ENCODE data around the gene ARHGAP8. TPM values are rescaled to one million over a fixed set of nuclear protein-coding genes. Genes with fewer than 3 reads are reported as not detected.
"Not testable (repeated sequence)": the region's sequence is repeated elsewhere in the genome, so short reads cannot be mapped to it uniquely, and the experiment has no call there.

Gene ARHGAP8
- total and polyA plus RNA-seq, 4 experiments from 2014 or later: 0.67 TPM; not detected in 3

- no peaks in the 10 kb centered on the region for H3K27me3 ChIP-seq (ENCODE audit: insufficient read depth, low read length)
- H3K27ac ChIP-seq (ENCODE audit: low read depth, low read length): no peak overlapping the region
- H3K36me3 ChIP-seq (ENCODE audit: insufficient read depth, low read length): no peaks in the 10 kb centered on the region
- H3K27me3 Mint-ChIP-seq: peaks cover 0 to 2% of the 10 kb centered on the region in 2 donors
- no peak overlapping the region for H3K27ac Mint-ChIP-seq
- no peaks in the 10 kb centered on the region for H3K4me1 ChIP-seq (ENCODE audit: insufficient read depth, low read length)
- intact Hi-C loops (cut with micrococcal nuclease): no loop called here
- POLR2A ChIA-PET (ENCODE audit: partially characterized antibody): no interaction called here
- H3K9me3 Mint-ChIP-seq: peaks cover 0 to 2% (median 0%) of the 10 kb centered on the region in 8 donors
- no peak overlapping the region for H3K4me3 Mint-ChIP-seq
- no peak overlapping the region for H3K4me3 ChIP-seq (ENCODE audit: low read length in 2 of 2)
- no peaks in the 10 kb centered on the region for H3K9me3 ChIP-seq (ENCODE audit: control insufficient read depth in 1 of 2, low read length in 2 of 2)
- H3K36me3 Mint-ChIP-seq: no peaks in the 10 kb centered on the region
- CTCF ChIA-PET (ENCODE audit: partially characterized antibody): no interaction called here
- DNase-seq: no peak
- H3K4me1 Mint-ChIP-seq: no peaks in the 10 kb centered on the region
These were observed 98.6 kb downstream of the ARHGAP8 start for GRCh38 chr22:44850946-44851345.

GRCh38 chr22:44854641-44855040 lies 102.3 kb downstream of the ARHGAP8 start:
- DNase-seq; H3K27ac ChIP-seq (ENCODE audit: low read depth, low read length); H3K4me1 Mint-ChIP-seq; H3K36me3 ChIP-seq (ENCODE audit: insufficient read depth, low read length); H3K4me3 Mint-ChIP-seq; H3K36me3 Mint-ChIP-seq; intact Hi-C loops (cut with micrococcal nuclease); CTCF ChIA-PET (ENCODE audit: partially characterized antibody); H3K27me3 Mint-ChIP-seq; H3K9me3 ChIP-seq (ENCODE audit: control insufficient read depth in 1 of 2, low read length in 2 of 2); H3K9me3 Mint-ChIP-seq; H3K4me1 ChIP-seq (ENCODE audit: insufficient read depth, low read length); POLR2A ChIA-PET (ENCODE audit: partially characterized antibody); H3K27me3 ChIP-seq (ENCODE audit: insufficient read depth, low read length); H3K27ac Mint-ChIP-seq; H3K4me3 ChIP-seq (ENCODE audit: low read length in 2 of 2): not testable (repeated sequence)

GRCh38 chr22:44855855-44856254 lies 103.5 kb downstream of the ARHGAP8 start:
- H3K9me3 ChIP-seq (ENCODE audit: control insufficient read depth in 1 of 2, low read length in 2 of 2): no peaks in the 10 kb centered on the region
- no peaks in the 10 kb centered on the region for H3K36me3 Mint-ChIP-seq
- no peak overlapping the region for H3K27ac Mint-ChIP-seq
- ChIA-PET POLR2A (ENCODE audit: partially characterized antibody) (no interaction called here), CTCF (ENCODE audit: partially characterized antibody) (interaction anchor here (0.6 kb wide), 1 partner anchor 44 kb away, joined by 3 read pairs; no protein-coding TSS in a partner anchor)
- no peak overlapping the region for H3K4me3 Mint-ChIP-seq
- no peaks in the 10 kb centered on the region for H3K4me1 Mint-ChIP-seq
- H3K4me3 ChIP-seq (ENCODE audit: low read length in 2 of 2): no peak overlapping the region
- H3K27me3 Mint-ChIP-seq: no peaks in the 10 kb centered on the region
- H3K36me3 ChIP-seq (ENCODE audit: insufficient read depth, low read length): no peaks in the 10 kb centered on the region
- intact Hi-C loops (cut with micrococcal nuclease): no loop called here
- H3K4me1 ChIP-seq (ENCODE audit: insufficient read depth, low read length): no peaks in the 10 kb centered on the region
- no peaks in the 10 kb centered on the region for H3K27me3 ChIP-seq (ENCODE audit: insufficient read depth, low read length)
- peaks cover 0 to 2% (median 0%) of the 10 kb centered on the region in 8 donors for H3K9me3 Mint-ChIP-seq
- no peak for DNase-seq
- no peak overlapping the region for H3K27ac ChIP-seq (ENCODE audit: low read depth, low read length)

GRCh38 chr22:44858819-44859218 lies 106.4 kb downstream of the ARHGAP8 start:
- H3K9me3 ChIP-seq (ENCODE audit: control insufficient read depth in 1 of 2, low read length in 2 of 2); H3K36me3 ChIP-seq (ENCODE audit: insufficient read depth, low read length); H3K9me3 Mint-ChIP-seq; DNase-seq; CTCF ChIA-PET (ENCODE audit: partially characterized antibody); intact Hi-C loops (cut with micrococcal nuclease); H3K4me1 Mint-ChIP-seq; H3K4me3 ChIP-seq (ENCODE audit: low read length in 2 of 2); H3K27ac ChIP-seq (ENCODE audit: low read depth, low read length); POLR2A ChIA-PET (ENCODE audit: partially characterized antibody); H3K27me3 Mint-ChIP-seq; H3K27me3 ChIP-seq (ENCODE audit: insufficient read depth, low read length); H3K36me3 Mint-ChIP-seq; H3K4me3 Mint-ChIP-seq; H3K27ac Mint-ChIP-seq; H3K4me1 ChIP-seq (ENCODE audit: insufficient read depth, low read length): not testable (repeated sequence)

- Mint-ChIP-seq H3K4me1 (no peaks in the 10 kb centered on the region), H3K4me3 (no peak overlapping the region), H3K27ac (no peak overlapping the region), H3K36me3 (no peaks in the 10 kb centered on the region), H3K27me3 (peaks cover 2 to 3% of the 10 kb centered on the region in 2 donors), H3K9me3 (peaks cover 0 to 2% (median 0%) of the 10 kb centered on the region in 8 donors)
- DNase-seq: no peak
- Histone ChIP-seq H3K27ac (ENCODE audit: low read depth, low read length) (no peak overlapping the region), H3K36me3 (ENCODE audit: insufficient read depth, low read length) (no peaks in the 10 kb centered on the region), H3K4me3 (ENCODE audit: low read length in 2 of 2) (no peak overlapping the region), H3K4me1 (ENCODE audit: insufficient read depth, low read length) (no peaks in the 10 kb centered on the region), H3K9me3 (ENCODE audit: control insufficient read depth in 1 of 2, low read length in 2 of 2) (no peaks in the 10 kb centered on the region), H3K27me3 (ENCODE audit: insufficient read depth, low read length) (no peaks in the 10 kb centered on the region)
- intact Hi-C loops (cut with micrococcal nuclease): no loop called here
- ChIA-PET CTCF (ENCODE audit: partially characterized antibody) (no interaction called here), POLR2A (ENCODE audit: partially characterized antibody) (no interaction called here)
These were observed 107.3 kb downstream of the ARHGAP8 start for GRCh38 chr22:44859641-44860040.

GRCh38 chr22:44860311-44860710 lies 107.9 kb downstream of the ARHGAP8 start:
- intact Hi-C loops (cut with micrococcal nuclease): no loop called here
- no peaks in the 10 kb centered on the region for H3K4me1 ChIP-seq (ENCODE audit: insufficient read depth, low read length)
- H3K9me3 Mint-ChIP-seq: peaks cover 0 to 2% (median 0%) of the 10 kb centered on the region in 8 donors
- H3K36me3 Mint-ChIP-seq: no peaks in the 10 kb centered on the region
- H3K9me3 ChIP-seq (ENCODE audit: control insufficient read depth in 1 of 2, low read length in 2 of 2): no peaks in the 10 kb centered on the region
- ChIA-PET CTCF (ENCODE audit: partially characterized antibody) (no interaction called here), POLR2A (ENCODE audit: partially characterized antibody) (no interaction called here)
- no peaks in the 10 kb centered on the region for H3K27me3 ChIP-seq (ENCODE audit: insufficient read depth, low read length)
- no peak overlapping the region for H3K27ac Mint-ChIP-seq
- H3K4me1 Mint-ChIP-seq: no peaks in the 10 kb centered on the region
- H3K36me3 ChIP-seq (ENCODE audit: insufficient read depth, low read length): no peaks in the 10 kb centered on the region
- no peak overlapping the region for H3K4me3 ChIP-seq (ENCODE audit: low read length in 2 of 2)
- H3K4me3 Mint-ChIP-seq: no peak overlapping the region
- H3K27ac ChIP-seq (ENCODE audit: low read depth, low read length): no peak overlapping the region
- H3K27me3 Mint-ChIP-seq: peaks cover 2 to 3% of the 10 kb centered on the region in 2 donors
- DNase-seq: no peak

- POLR2A ChIA-PET (ENCODE audit: partially characterized antibody): no interaction called here
- H3K4me3 Mint-ChIP-seq: no peak overlapping the region
- H3K27ac Mint-ChIP-seq: no peak overlapping the region
These were observed 108.9 kb downstream of the ARHGAP8 start for GRCh38 chr22:44861245-44861644.

GRCh38 chr22:44862281-44862680 lies 109.9 kb downstream of the ARHGAP8 start:
- H3K9me3 Mint-ChIP-seq: peaks cover 0 to 2% (median 0%) of the 10 kb centered on the region in 8 donors
- H3K27me3 Mint-ChIP-seq: peaks cover 4% of the 10 kb centered on the region in 2 donors
- POLR2A ChIA-PET (ENCODE audit: partially characterized antibody): no interaction called here
- DNase-seq: no peak
- Histone ChIP-seq H3K27ac (ENCODE audit: low read depth, low read length) (no peak overlapping the region), H3K9me3 (ENCODE audit: control insufficient read depth in 1 of 2, low read length in 2 of 2) (no peaks in the 10 kb centered on the region), H3K4me3 (ENCODE audit: low read length in 2 of 2) (no peak overlapping the region), H3K27me3 (ENCODE audit: insufficient read depth, low read length) (no peaks in the 10 kb centered on the region), H3K4me1 (ENCODE audit: insufficient read depth, low read length) (no peaks in the 10 kb centered on the region), H3K36me3 (ENCODE audit: insufficient read depth, low read length) (no peaks in the 10 kb centered on the region)
- CTCF ChIA-PET (ENCODE audit: partially characterized antibody): no interaction called here
- H3K4me1 Mint-ChIP-seq: no peaks in the 10 kb centered on the region
- no peak overlapping the region for H3K4me3 Mint-ChIP-seq
- intact Hi-C loops (cut with micrococcal nuclease): no loop called here
- no peaks in the 10 kb centered on the region for H3K36me3 Mint-ChIP-seq
- H3K27ac Mint-ChIP-seq: no peak overlapping the region

More at GRCh38 chr22:44861245-44861644, 108.9 kb downstream of the ARHGAP8 start:
- no peak overlapping the region for H3K4me3 ChIP-seq (ENCODE audit: low read length in 2 of 2)
- H3K36me3 ChIP-seq (ENCODE audit: insufficient read depth, low read length): no peaks in the 10 kb centered on the region
- intact Hi-C loops (cut with micrococcal nuclease): no loop called here
- Mint-ChIP-seq H3K4me1 (no peaks in the 10 kb centered on the region), H3K27me3 (peaks cover 2 to 3% of the 10 kb centered on the region in 2 donors), H3K9me3 (peaks cover 0 to 2% (median 0%) of the 10 kb centered on the region in 8 donors), H3K36me3 (no peaks in the 10 kb centered on the region)
- no peaks in the 10 kb centered on the region for H3K4me1 ChIP-seq (ENCODE audit: insufficient read depth, low read length)
- H3K27ac ChIP-seq (ENCODE audit: low read depth, low read length): no peak overlapping the region
- no peaks in the 10 kb centered on the region for H3K27me3 ChIP-seq (ENCODE audit: insufficient read depth, low read length)
- no peaks in the 10 kb centered on the region for H3K9me3 ChIP-seq (ENCODE audit: control insufficient read depth in 1 of 2, low read length in 2 of 2)
- CTCF ChIA-PET (ENCODE audit: partially characterized antibody): no interaction called here
- no peak for DNase-seq
